ENCODE data around the gene TP53INP2. TPM values are rescaled to one million over a fixed set of nuclear protein-coding genes. Genes with fewer than 3 reads are reported as not detected.
A peak's percentile ranks its signal among the peaks of the same experiment; 100 is the strongest.
"Not testable (repeated sequence)": the region's sequence is repeated elsewhere in the genome, so short reads cannot be mapped to it uniquely, and the experiment has no call there.

Gene TP53INP2
- total RNA-seq (1 to 10 TPM in 1 of 2 experiments, under 1 TPM in 1; 0.86 to 1.2 TPM), polyA plus RNA-seq (under 1 TPM in 1 of 2 donors, not detected in 1; 0.23 TPM)

GRCh38 chr20:34704177-34705007, at the start of gene TP53INP2:
Gene TP53INP2 (plus strand): TSS chr20:34704344. CDS start chr20:34708740, 4,396 bp downstream.
- Histone ChIP-seq H3K4me1 (ENCODE audit: insufficient read depth, low read length) (peaks cover 23% of the 10 kb centered on the region), H3K27ac (ENCODE audit: low read depth, low read length) (peak within 1 kb of the TSS; percentile 90), H3K36me3 (ENCODE audit: insufficient read depth, low read length) (no peaks in the 10 kb centered on the region), H3K4me3 (ENCODE audit: low read length in 2 of 2) (peak within 1 kb of the TSS; percentile 56 to 64), H3K9me3 (ENCODE audit: control insufficient read depth in 1 of 2, low read length in 2 of 2) (no peaks in the 10 kb centered on the region), H3K27me3 (ENCODE audit: insufficient read depth, low read length) (no peaks in the 10 kb centered on the region)
- peak within 1 kb of the TSS; percentile 94 to 100 (median 99) for H3K27ac Mint-ChIP-seq
- intact Hi-C loops (cut with micrococcal nuclease) = loop anchor here (1.0 kb wide), 2 partner anchors 27 to 401 kb away; partner anchors contain the start of genes AHCY and PIGU
- H3K4me1 Mint-ChIP-seq = peaks cover 12 to 50% (median 19%) of the 10 kb centered on the region in 4 donors
- H3K9me3 Mint-ChIP-seq = peaks cover 0 to 4% (median 0%) of the 10 kb centered on the region in 8 donors
- DNase-seq = peak; percentile 89 to 94 (median 90)
- no peaks in the 10 kb centered on the region for H3K27me3 Mint-ChIP-seq
- peaks cover 0 to 8% of the 10 kb centered on the region in 2 donors for H3K36me3 Mint-ChIP-seq
- peak within 1 kb of the TSS; percentile 88 to 98 (median 95) for H3K4me3 Mint-ChIP-seq
- ChIA-PET POLR2A (ENCODE audit: partially characterized antibody) (interaction anchor here (0.9 to 3.4 kb wide), 4 partner anchors 11 to 188 kb away, joined by 3 to 34 read pairs (median 4); partner anchors contain the start of genes DYNLRB1 and PIGU), CTCF (ENCODE audit: partially characterized antibody) (interaction anchor here (0.8 to 8.8 kb wide), 4 partner anchors 10 to 592 kb away, joined by 3 to 148 read pairs (median 4); partner anchors contain the start of gene EIF2S2)

DNA sequence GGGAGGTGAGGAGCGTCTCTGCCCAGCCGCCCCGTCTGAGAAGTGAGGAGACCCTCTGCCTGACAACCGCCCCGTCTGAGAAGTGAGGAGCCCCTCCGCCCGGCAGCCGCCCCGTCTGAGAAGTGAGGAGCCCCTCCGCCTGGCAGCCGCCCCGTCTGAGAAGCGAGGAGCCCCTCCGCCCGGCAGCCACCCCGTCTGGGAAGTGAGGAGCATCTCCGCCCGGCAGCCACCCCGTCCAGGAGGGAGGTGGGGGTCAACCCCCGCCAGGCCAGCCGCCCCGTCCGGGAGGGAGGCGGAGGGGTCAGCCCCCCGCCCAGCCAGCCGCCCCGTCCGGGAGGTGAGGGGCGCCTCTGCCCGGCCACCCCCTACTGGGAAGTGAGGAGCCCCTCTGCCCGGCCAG, 45.5 kb upstream of the TP53INP2 start:
- DNase-seq; POLR2A ChIA-PET (ENCODE audit: partially characterized antibody); H3K9me3 Mint-ChIP-seq; H3K9me3 ChIP-seq (ENCODE audit: control insufficient read depth in 1 of 2, low read length in 2 of 2); H3K27ac ChIP-seq (ENCODE audit: low read depth, low read length); H3K4me1 Mint-ChIP-seq; CTCF ChIA-PET (ENCODE audit: partially characterized antibody); H3K4me3 ChIP-seq (ENCODE audit: low read length in 2 of 2); H3K27me3 ChIP-seq (ENCODE audit: insufficient read depth, low read length); intact Hi-C loops (cut with micrococcal nuclease); H3K27ac Mint-ChIP-seq; H3K4me3 Mint-ChIP-seq; H3K36me3 ChIP-seq (ENCODE audit: insufficient read depth, low read length); H3K4me1 ChIP-seq (ENCODE audit: insufficient read depth, low read length); H3K27me3 Mint-ChIP-seq: not testable (repeated sequence)
- peaks cover 12 to 17% of the 10 kb centered on the region in 2 donors for H3K36me3 Mint-ChIP-seq

GRCh38 chr20:34661811-34662210, 42.3 kb upstream of the TP53INP2 start:
- POLR2A ChIA-PET (ENCODE audit: partially characterized antibody); intact Hi-C loops (cut with micrococcal nuclease); DNase-seq; H3K4me3 ChIP-seq (ENCODE audit: low read length in 2 of 2); H3K36me3 ChIP-seq (ENCODE audit: insufficient read depth, low read length); H3K9me3 Mint-ChIP-seq; H3K27me3 ChIP-seq (ENCODE audit: insufficient read depth, low read length); H3K9me3 ChIP-seq (ENCODE audit: control insufficient read depth in 1 of 2, low read length in 2 of 2); H3K27ac ChIP-seq (ENCODE audit: low read depth, low read length); H3K4me3 Mint-ChIP-seq; H3K4me1 ChIP-seq (ENCODE audit: insufficient read depth, low read length); CTCF ChIA-PET (ENCODE audit: partially characterized antibody); H3K27me3 Mint-ChIP-seq: not testable (repeated sequence)
- Mint-ChIP-seq H3K4me1 (peaks cover 8 to 10% (median 10%) of the 10 kb centered on the region in 4 donors), H3K27ac (peak overlapping the region in 2 of 7 donors; percentile 64 to 70), H3K36me3 (peaks cover 8 to 10% of the 10 kb centered on the region in 2 donors)

GRCh38 chr20:34663213-34663943, 40.8 kb upstream of the TP53INP2 start:
- CTCF ChIA-PET (ENCODE audit: partially characterized antibody) = no interaction called here
- no peaks in the 10 kb centered on the region for H3K36me3 ChIP-seq (ENCODE audit: insufficient read depth, low read length)
- DNase-seq = no peak
- Mint-ChIP-seq H3K4me3 (no peak overlapping the region), H3K4me1 (peaks cover 10 to 12% (median 10%) of the 10 kb centered on the region in 4 donors), H3K9me3 (no peaks in the 10 kb centered on the region), H3K36me3 (peaks cover 0 to 5% of the 10 kb centered on the region in 2 donors), H3K27ac (no peak overlapping the region), H3K27me3 (no peaks in the 10 kb centered on the region)
- no peak overlapping the region for H3K27ac ChIP-seq (ENCODE audit: low read depth, low read length)
- POLR2A ChIA-PET (ENCODE audit: partially characterized antibody) = interaction anchor here (1.2 kb wide), 1 partner anchor 14 kb away, joined by 4 read pairs; no protein-coding TSS in a partner anchor
- H3K4me1 ChIP-seq (ENCODE audit: insufficient read depth, low read length) = no peaks in the 10 kb centered on the region
- no peaks in the 10 kb centered on the region for H3K27me3 ChIP-seq (ENCODE audit: insufficient read depth, low read length)
- H3K9me3 ChIP-seq (ENCODE audit: control insufficient read depth in 1 of 2, low read length in 2 of 2) = no peaks in the 10 kb centered on the region
- H3K4me3 ChIP-seq (ENCODE audit: low read length in 2 of 2) = no peak overlapping the region
- intact Hi-C loops (cut with micrococcal nuclease) = no loop called here

DNA sequence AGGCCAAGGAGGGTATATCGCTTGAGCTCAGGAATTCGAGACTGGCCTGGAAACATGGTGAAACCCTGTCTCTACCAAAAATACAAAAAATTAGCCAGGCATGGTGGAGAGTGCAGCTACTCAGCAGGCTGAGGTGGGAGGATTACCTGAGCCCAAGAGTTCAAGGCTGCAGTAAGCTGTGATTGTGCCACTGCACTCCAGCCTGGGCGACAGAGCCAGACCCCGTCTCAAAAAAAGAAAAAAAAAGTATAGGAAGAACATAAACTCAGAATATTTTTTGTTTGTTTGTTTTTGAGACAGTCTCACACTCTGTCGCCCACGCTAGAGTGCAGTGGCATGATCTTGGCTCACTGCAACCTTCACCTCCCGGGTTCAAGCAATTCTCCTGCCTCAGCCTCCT, 39.4 kb upstream of the TP53INP2 start:
- H3K4me1 Mint-ChIP-seq = peaks cover 10 to 12% (median 10%) of the 10 kb centered on the region in 4 donors
- H3K9me3 ChIP-seq (ENCODE audit: control insufficient read depth in 1 of 2, low read length in 2 of 2); intact Hi-C loops (cut with micrococcal nuclease); H3K36me3 Mint-ChIP-seq; H3K27ac ChIP-seq (ENCODE audit: low read depth, low read length); H3K9me3 Mint-ChIP-seq; H3K36me3 ChIP-seq (ENCODE audit: insufficient read depth, low read length); H3K27ac Mint-ChIP-seq; POLR2A ChIA-PET (ENCODE audit: partially characterized antibody); DNase-seq; H3K27me3 ChIP-seq (ENCODE audit: insufficient read depth, low read length); H3K27me3 Mint-ChIP-seq; H3K4me3 ChIP-seq (ENCODE audit: low read length in 2 of 2); H3K4me1 ChIP-seq (ENCODE audit: insufficient read depth, low read length); H3K4me3 Mint-ChIP-seq; CTCF ChIA-PET (ENCODE audit: partially characterized antibody): not testable (repeated sequence)

DNA sequence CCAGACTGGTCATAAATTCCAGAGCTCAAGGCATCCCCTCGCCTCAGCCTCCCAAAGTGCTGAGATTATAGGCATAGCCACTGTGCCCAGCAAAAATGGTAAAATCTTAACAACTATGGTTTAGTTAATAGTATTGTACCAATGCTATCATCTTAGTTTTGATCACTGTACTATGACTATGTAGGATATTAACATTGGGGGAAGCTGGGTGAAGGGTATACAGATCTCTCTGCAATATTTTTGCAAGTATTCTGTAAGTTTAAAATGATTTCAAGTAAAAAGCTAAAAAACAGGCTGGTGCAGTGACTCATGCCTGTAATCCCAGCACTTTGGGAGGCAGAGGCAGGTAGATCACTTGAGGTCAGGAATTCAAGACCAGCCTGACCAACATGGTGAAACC, 35.0 kb upstream of the TP53INP2 start:
- Mint-ChIP-seq H3K9me3 (no peaks in the 10 kb centered on the region), H3K4me1 (peaks cover 0 to 7% (median 5%) of the 10 kb centered on the region in 4 donors), H3K27me3 (no peaks in the 10 kb centered on the region), H3K27ac (no peak overlapping the region), H3K36me3 (peaks cover 3 to 8% of the 10 kb centered on the region in 2 donors), H3K4me3 (no peak overlapping the region)
- intact Hi-C loops (cut with micrococcal nuclease) = no loop called here
- H3K36me3 ChIP-seq (ENCODE audit: insufficient read depth, low read length) = no peaks in the 10 kb centered on the region
- CTCF ChIA-PET (ENCODE audit: partially characterized antibody) = interaction anchor here (1.1 kb wide), 1 partner anchor 100 kb away, joined by 4 read pairs; no protein-coding TSS in a partner anchor
- no peaks in the 10 kb centered on the region for H3K4me1 ChIP-seq (ENCODE audit: insufficient read depth, low read length)
- H3K27ac ChIP-seq (ENCODE audit: low read depth, low read length) = no peak overlapping the region
- POLR2A ChIA-PET (ENCODE audit: partially characterized antibody) = interaction anchor here (0.9 to 1.3 kb wide), 2 partner anchors 8 to 153 kb away, joined by 3 read pairs; partner anchors contain the start of genes DYNLRB1 and PIGU
- no peaks in the 10 kb centered on the region for H3K27me3 ChIP-seq (ENCODE audit: insufficient read depth, low read length)
- DNase-seq = no peak
- H3K4me3 ChIP-seq (ENCODE audit: low read length in 2 of 2) = no peak overlapping the region
- no peaks in the 10 kb centered on the region for H3K9me3 ChIP-seq (ENCODE audit: control insufficient read depth in 1 of 2, low read length in 2 of 2)

DNA sequence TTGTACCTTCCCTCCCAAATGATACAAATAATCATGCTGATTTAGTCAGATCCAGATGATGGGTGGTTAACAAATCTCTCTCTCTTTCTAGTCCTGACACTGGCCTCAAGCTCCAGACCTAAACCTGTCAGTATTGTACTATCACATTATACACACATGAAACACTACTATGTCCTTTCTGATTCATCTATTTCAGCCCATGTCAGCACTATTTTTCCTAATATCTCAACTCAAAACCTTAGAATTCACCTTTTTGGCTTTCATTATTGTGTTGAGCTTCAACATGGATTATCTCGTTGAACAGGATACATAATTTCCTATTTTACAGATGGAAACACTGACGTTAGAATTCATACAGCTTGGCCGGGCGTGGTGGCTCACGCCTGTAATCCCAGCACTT, 30.7 kb upstream of the TP53INP2 start:
- intact Hi-C loops (cut with micrococcal nuclease) = loop anchor here (10.0 kb wide), 1 partner anchor 201 kb away; the partner anchor contains the start of genes ACSS2 and GGT7
- Mint-ChIP-seq H3K27me3 (no peaks in the 10 kb centered on the region), H3K27ac (no peak overlapping the region), H3K36me3 (peaks cover 8 to 10% of the 10 kb centered on the region in 2 donors), H3K4me1 (peaks cover 13 to 21% (median 18%) of the 10 kb centered on the region in 4 donors), H3K9me3 (no peaks in the 10 kb centered on the region), H3K4me3 (no peak overlapping the region)
- H3K4me3 ChIP-seq (ENCODE audit: low read length in 2 of 2) = no peak overlapping the region
- peaks cover 19% of the 10 kb centered on the region for H3K4me1 ChIP-seq (ENCODE audit: insufficient read depth, low read length)
- no peak for DNase-seq
- H3K9me3 ChIP-seq (ENCODE audit: control insufficient read depth in 1 of 2, low read length in 2 of 2) = no peaks in the 10 kb centered on the region
- POLR2A ChIA-PET (ENCODE audit: partially characterized antibody) = no interaction called here
- CTCF ChIA-PET (ENCODE audit: partially characterized antibody) = interaction anchor here (0.7 kb wide), 1 partner anchor 96 kb away, joined by 3 read pairs; no protein-coding TSS in a partner anchor
- no peaks in the 10 kb centered on the region for H3K27me3 ChIP-seq (ENCODE audit: insufficient read depth, low read length)
- no peak overlapping the region for H3K27ac ChIP-seq (ENCODE audit: low read depth, low read length)
- no peaks in the 10 kb centered on the region for H3K36me3 ChIP-seq (ENCODE audit: insufficient read depth, low read length)
